Muscle layer of duodenum (tissue), 2 donors: ENCODE data around the gene RARS2.
"Not testable (repeated sequence)": the region's sequence is repeated elsewhere in the genome, so short reads cannot be mapped to it uniquely, and the experiment has no call there.

Experiments used
- H3K27ac ChIP-seq: one replicate; pipeline ENCODE4 v1.7.0; 2013; ENCODE audit warnings: mild to moderate bottlenecking, low read length
- H3K27me3 ChIP-seq: one replicate; pipeline ENCODE4 v1.7.0; 2013; ENCODE audit warnings: low read depth, mild to moderate bottlenecking, control low read depth, low read length
- H3K36me3 ChIP-seq, 2 donors: one replicate each; pipeline ENCODE4 v1.7.0; 2013; ENCODE audit warnings: low read length in 2 of 2, control low read depth in 1 of 2, mild to moderate bottlenecking in 1 of 2; ENCODE audit not compliant: insufficient read depth in 2 of 2, control insufficient read depth in 1 of 2
- H3K4me1 ChIP-seq, 2 donors: one replicate each; pipeline ENCODE4 v1.7.0; 2013; ENCODE audit warnings: low read length in 2 of 2, mild to moderate bottlenecking in 2 of 2, control low read depth in 1 of 2, moderate library complexity in 1 of 2; ENCODE audit not compliant: insufficient read depth in 2 of 2, control insufficient read depth in 1 of 2
- H3K4me3 ChIP-seq, 2 donors: one replicate each; pipeline ENCODE4 v1.7.0; 2013; ENCODE audit warnings: low read length in 2 of 2, low read depth in 1 of 2, mild to moderate bottlenecking in 1 of 2
- H3K9me3 ChIP-seq, 2 donors: one replicate each; pipeline ENCODE4 v1.7.0; 2013; ENCODE audit warnings: low read length in 2 of 2, control low read depth in 1 of 2, mild to moderate bottlenecking in 1 of 2; ENCODE audit not compliant: control insufficient read depth in 1 of 2
- donor health status: healthy.

The RARS2 gene

DNA sequence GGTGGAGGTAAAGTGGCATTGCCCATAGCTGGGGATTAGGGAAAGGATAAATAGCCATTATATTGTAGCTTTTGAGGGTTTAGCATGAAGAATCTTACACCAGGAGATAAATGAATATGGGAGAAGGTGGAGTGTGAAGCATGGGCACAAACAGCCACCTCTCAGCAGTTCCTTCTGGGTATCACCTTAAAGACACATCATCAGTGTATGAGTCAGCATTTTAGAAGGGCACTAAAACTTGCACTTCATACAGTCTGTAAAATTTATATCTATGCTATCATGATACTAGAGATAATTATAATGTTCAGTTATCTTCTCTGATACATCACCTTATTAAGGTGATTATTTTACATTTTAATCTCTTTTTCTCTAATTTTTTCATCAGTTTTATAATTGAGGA, 91.7 kb downstream of the RARS2 start:
- Histone ChIP-seq H3K36me3 (peaks cover 16 to 22% of the 10 kb centered on the region in 2 donors), H3K9me3 (no peaks in the 10 kb centered on the region), H3K27ac (no peak overlapping the region), H3K4me1 (no peaks in the 10 kb centered on the region), H3K27me3 (no peaks in the 10 kb centered on the region), H3K4me3 (no peak overlapping the region)

DNA sequence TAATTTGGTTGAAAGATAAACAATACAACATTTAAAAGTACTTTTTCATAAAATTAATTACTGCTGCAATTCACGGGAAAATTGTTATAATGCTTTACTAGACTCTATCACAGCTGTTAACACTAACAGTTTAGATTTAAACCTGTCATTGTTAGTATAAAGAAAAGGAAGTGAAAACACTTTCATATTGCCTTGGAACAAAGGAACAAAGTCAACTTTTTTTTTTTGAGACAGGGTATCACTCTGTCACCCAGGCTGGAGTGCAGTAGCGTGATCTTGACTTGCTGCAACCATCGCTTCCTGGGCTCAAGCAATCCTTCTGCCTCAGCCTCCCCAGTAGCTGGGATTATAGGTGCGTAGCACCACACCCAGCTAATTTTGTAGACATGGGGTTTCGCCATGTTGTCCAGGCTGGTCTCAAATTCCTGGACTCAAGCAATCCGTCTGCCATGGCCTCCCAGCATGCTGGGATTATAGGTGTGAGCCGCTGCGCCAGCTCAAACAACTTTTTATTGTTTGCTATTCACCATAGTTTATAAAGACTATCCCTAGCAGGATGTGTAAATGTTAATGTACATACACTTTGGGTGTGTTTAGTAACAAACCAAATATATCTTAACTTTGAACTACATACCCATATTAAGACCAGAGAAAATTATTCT, 94.9 kb downstream of the RARS2 start:
- Histone ChIP-seq H3K36me3 (peaks cover 0 to 6% of the 10 kb centered on the region in 2 donors), H3K9me3 (no peaks in the 10 kb centered on the region), H3K4me3 (no peak overlapping the region), H3K27ac (no peak overlapping the region), H3K27me3 (no peaks in the 10 kb centered on the region), H3K4me1 (no peaks in the 10 kb centered on the region)

DNA sequence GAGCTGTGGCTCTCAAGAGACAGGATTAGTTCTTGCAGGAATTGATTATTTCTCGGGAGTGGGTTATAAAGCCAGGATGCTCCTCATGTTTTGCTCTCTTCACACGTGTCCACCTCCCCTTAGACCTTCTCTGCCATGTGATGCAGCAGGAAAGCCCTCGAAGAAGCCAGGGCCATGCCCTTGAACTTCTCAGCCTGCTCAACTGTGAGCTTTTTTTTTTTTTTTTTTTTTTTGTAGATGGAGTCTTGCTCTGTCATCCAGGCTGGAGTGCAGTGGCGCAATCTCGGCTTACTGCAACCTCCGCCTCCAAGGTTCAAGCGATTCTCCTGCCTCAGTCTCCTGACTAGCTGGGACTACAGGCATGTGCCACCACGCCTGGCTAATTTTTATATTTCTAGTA, 100.5 kb downstream of the RARS2 start:
- not testable (repeated sequence) for H3K36me3 ChIP-seq, H3K27ac ChIP-seq, H3K27me3 ChIP-seq, H3K4me1 ChIP-seq, H3K9me3 ChIP-seq, H3K4me3 ChIP-seq

DNA sequence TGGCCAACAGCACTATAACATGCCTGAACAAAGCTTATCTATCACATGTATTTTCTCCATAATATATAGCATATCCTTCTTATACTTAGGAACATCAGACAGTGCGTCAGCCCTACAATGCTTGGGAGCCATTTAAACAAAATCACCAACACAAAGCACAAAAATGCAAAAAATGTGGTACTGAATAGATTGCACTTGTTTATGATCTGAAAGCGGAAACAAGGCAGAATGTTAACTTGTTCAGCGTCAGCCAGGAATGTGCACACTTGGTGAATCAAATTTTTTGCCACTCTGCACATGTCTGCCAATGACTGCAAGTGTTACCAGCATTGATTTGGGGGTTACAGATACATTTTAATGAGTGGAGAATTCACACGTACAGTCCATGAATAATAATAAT, 102.2 kb downstream of the RARS2 start:
- no peaks in the 10 kb centered on the region for H3K4me1 ChIP-seq
- H3K4me3 ChIP-seq = no peak overlapping the region
- H3K9me3 ChIP-seq = no peaks in the 10 kb centered on the region
- peaks cover 0 to 13% of the 10 kb centered on the region in 2 donors for H3K36me3 ChIP-seq
- no peak overlapping the region for H3K27ac ChIP-seq
- H3K27me3 ChIP-seq = no peaks in the 10 kb centered on the region

DNA sequence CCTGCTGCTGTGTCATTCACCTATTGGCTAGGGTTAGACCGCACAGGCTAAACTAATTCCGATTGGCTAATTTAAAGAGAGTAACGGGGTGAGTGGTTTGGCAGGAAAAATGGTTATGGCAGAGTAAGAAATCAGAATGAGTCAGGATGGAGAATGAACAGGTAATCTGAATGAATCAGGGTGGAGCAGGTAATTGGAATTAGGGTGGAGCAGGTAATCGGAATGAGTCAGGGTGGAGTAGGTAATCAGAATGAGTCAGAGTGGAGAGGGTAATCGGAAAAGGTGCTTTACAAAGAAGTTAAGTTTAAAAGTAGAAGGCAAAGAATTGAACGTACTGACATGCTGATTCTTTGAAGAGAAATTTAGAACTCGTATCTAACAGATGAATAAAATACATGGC, 105.3 kb downstream of the RARS2 start:
- no peak overlapping the region for H3K4me3 ChIP-seq
- H3K27me3 ChIP-seq = no peaks in the 10 kb centered on the region
- peaks cover 0 to 7% of the 10 kb centered on the region in 2 donors for H3K36me3 ChIP-seq
- no peaks in the 10 kb centered on the region for H3K4me1 ChIP-seq
- H3K9me3 ChIP-seq = no peaks in the 10 kb centered on the region
- H3K27ac ChIP-seq = no peak overlapping the region

DNA sequence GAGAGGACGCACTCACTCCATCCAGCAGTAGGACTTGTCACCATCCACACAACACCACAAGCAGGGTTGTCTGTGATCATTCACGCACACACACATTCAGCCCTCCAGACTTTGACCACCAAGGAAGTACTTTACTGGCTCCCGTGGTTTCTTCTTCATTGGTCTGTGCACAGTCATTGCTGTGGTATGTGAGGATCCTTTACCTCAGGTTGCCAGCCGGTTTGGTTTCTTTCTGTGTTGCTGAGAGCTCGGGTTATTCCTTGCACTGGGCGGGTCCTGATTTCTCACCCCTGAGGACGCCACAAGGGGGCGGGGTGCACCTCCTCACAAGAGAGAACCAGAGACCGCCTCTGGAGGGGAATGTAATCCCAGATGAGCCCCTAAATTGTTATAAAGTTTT, 105.9 kb downstream of the RARS2 start:
- peaks cover 0 to 7% of the 10 kb centered on the region in 2 donors for H3K36me3 ChIP-seq
- no peaks in the 10 kb centered on the region for H3K4me1 ChIP-seq
- no peak overlapping the region for H3K27ac ChIP-seq
- no peak overlapping the region for H3K4me3 ChIP-seq
- H3K27me3 ChIP-seq = no peaks in the 10 kb centered on the region
- H3K9me3 ChIP-seq = no peaks in the 10 kb centered on the region

DNA sequence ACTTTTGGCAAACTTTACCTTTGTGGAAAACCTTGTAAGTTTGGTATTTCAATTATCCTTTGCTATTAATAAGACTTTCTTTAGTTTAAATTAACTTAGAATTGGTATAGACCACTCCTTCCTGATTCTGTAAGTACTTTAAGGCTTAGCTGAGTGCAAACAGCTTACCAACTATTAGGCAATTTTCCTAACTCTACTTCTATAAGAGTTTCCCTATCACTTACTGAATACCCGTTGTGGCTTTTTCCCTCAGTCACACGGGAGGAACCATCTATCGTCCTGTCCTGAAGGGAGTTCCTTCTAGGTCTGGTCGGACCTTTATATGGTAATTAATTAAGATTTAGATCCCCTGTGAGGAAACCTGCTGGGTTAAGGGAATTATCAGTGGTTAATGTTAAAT, 107.4 kb downstream of the RARS2 start:
- no peaks in the 10 kb centered on the region for H3K27me3 ChIP-seq
- H3K4me1 ChIP-seq = no peaks in the 10 kb centered on the region
- peaks cover 0 to 15% of the 10 kb centered on the region in 2 donors for H3K36me3 ChIP-seq

DNA sequence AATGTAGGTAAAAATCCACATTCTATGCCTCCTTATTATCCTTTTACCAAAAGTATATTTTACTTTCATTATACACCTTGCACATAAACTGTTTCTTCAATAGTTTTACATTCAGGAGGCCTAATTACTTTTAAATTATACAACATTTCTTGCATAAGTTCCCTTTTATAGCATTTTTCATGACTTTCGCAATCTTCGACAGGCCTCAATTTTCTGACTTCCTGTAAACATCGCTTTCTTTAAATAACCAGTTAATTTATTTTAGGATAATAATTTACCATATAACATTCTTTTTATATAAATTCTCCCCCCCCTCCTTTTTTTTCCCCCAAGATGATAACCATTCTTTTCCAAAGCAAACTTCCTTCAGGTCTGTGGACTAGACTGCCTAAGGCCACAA, 107.9 kb downstream of the RARS2 start:
- Histone ChIP-seq H3K27ac (no peak overlapping the region), H3K4me1 (no peaks in the 10 kb centered on the region), H3K27me3 (no peaks in the 10 kb centered on the region), H3K4me3 (no peak overlapping the region), H3K36me3 (peaks cover 0 to 15% of the 10 kb centered on the region in 2 donors), H3K9me3 (no peaks in the 10 kb centered on the region)

More for the DNA sequence above, 107.4 kb downstream of the RARS2 start:
- Histone ChIP-seq H3K9me3 (no peaks in the 10 kb centered on the region), H3K27ac (no peak overlapping the region), H3K4me3 (no peak overlapping the region)

DNA sequence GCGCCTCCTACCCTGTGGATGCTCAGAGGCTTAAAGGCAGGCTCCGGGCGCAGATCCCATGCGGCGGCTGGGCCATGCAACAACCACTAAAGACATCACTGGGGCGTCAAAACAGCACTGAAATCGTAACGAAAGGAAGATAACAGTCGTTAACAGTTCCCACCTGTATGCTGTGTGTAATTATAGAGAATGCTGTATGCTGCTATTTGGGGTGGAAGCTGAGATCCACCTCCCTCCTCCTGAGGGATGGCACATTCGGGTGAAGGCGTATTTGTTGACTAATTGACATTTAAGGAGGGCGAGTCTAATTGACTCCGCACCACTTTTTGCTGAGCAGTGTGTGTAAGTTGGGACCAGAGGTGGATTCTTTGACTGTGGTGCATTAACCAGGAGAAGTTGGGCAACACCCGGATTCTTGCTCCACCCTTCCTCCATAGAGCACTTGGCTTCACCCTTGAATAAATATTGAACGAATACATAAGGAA, 116.3 kb downstream of the RARS2 start:
- H3K9me3 ChIP-seq = no peaks in the 10 kb centered on the region
- H3K36me3 ChIP-seq = peaks cover 0 to 8% of the 10 kb centered on the region in 2 donors
- peaks cover 0 to 14% of the 10 kb centered on the region in 2 donors for H3K4me1 ChIP-seq
- H3K27me3 ChIP-seq = no peaks in the 10 kb centered on the region
- peak overlapping the region; percentile 96 for H3K27ac ChIP-seq
- peak overlapping the region; percentile 85 to 90 for H3K4me3 ChIP-seq

DNA sequence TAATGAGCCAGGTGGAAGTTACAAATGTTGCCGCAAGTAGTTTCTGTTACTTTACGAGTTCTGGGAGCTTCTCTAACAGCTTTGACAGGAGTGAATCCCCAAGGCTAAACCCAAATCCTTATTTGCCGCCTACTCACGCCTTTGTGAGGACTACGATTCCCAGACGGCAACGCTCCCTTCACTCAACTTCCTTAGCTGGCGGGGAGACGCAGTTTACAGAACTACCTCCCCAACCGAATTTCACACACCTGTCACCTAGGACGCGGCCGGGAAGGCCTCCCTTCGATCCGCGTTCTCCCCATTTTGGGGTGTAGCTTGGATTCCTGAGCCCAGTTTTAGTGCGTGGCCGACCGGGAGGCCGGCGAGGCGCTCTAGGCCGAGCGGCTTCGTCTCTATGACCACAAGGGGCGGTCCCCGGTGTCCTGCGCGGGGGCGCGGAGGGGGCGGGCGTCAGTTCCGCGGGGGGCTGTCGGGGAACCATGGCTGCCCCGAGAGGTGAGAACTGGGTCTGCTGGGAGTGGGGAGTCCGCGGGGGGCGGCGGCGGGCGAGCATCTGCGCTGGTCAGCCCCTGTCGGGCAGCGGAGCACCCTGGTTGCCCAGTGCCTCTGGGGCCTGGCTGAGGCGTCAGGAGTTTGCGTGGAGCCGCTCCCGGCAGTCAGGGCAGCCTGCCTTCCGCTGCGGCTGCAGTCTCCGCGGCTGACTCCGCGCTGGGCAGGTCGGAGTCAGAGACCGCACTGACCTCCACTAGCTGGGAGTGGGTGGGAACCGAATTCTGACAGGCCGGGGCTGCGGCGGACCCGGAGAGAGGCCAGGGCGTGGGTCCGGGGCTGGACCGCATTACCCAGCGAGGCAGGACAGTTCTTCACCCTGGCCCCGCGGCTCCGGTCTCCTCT, 117.0 kb downstream of the RARS2 start, which contains the start of gene SLC35A1:
TSS of gene SLC35A1 (plus strand) at position 450 of the 894 bp plus-strand sequence. CDS start at position 480, 30 bp downstream.
- Histone ChIP-seq H3K9me3 (no peaks in the 10 kb centered on the region), H3K27me3 (no peaks in the 10 kb centered on the region), H3K4me1 (peaks cover 0 to 14% of the 10 kb centered on the region in 2 donors), H3K36me3 (peaks cover 0 to 3% of the 10 kb centered on the region in 2 donors), H3K4me3 (peak within 1 kb of the TSS; percentile 85 to 90), H3K27ac (peak within 1 kb of the TSS; percentile 96)

DNA sequence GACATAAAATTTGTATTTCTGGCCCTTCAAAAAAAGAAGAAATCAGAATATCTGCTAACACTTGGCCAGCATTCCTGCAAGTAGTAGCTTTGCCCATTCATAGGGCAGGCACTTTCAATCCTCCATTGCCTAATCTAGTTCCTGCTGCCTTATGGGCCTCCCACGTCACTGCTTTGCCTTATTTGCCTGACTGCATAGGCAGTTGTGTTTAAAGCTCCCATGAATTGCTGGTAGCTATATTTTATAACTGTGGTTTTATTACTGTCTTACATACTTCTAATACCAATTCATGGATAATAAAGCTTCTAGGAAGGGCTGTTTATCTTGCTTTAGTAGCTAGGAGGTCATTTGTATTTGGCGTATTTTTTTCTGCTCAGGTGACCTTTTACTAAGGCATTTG, 124.7 kb downstream of the RARS2 start:
- Histone ChIP-seq H3K27ac (no peak overlapping the region), H3K4me3 (no peak overlapping the region), H3K27me3 (no peaks in the 10 kb centered on the region), H3K9me3 (no peaks in the 10 kb centered on the region), H3K4me1 (no peaks in the 10 kb centered on the region), H3K36me3 (no peaks in the 10 kb centered on the region)
